KOPT-K1 (cell line): Measurements from ENCODE around the gene USP2.

ENCODE experiments used
- H3K27ac ChIP-seq: fragments of 200-600 bp; sonication (generic); 2 replicates; pipeline ENCODE4 v1.5.1; 2016; ENCODE audit warnings: antibody characterized with exemption, mild to moderate bottlenecking, low read depth, low read length; ENCODE audit not compliant: poor library complexity, severe bottlenecking
- H3K36me3 ChIP-seq: fragments of 200-600 bp; sonication (generic); 2 replicates; pipeline ENCODE4 v1.5.1; 2017; ENCODE audit warnings: antibody characterized with exemption, mild to moderate bottlenecking, low read length, moderate library complexity; ENCODE audit not compliant: insufficient read depth
- H3K9me3 ChIP-seq: fragments of 200-600 bp; sonication (generic); 2 replicates; pipeline ENCODE4 v1.5.1; 2017; ENCODE audit warnings: antibody characterized with exemption, low read length, mild to moderate bottlenecking; ENCODE audit not compliant: insufficient read depth, poor library complexity, severe bottlenecking

The USP2 gene

DNA sequence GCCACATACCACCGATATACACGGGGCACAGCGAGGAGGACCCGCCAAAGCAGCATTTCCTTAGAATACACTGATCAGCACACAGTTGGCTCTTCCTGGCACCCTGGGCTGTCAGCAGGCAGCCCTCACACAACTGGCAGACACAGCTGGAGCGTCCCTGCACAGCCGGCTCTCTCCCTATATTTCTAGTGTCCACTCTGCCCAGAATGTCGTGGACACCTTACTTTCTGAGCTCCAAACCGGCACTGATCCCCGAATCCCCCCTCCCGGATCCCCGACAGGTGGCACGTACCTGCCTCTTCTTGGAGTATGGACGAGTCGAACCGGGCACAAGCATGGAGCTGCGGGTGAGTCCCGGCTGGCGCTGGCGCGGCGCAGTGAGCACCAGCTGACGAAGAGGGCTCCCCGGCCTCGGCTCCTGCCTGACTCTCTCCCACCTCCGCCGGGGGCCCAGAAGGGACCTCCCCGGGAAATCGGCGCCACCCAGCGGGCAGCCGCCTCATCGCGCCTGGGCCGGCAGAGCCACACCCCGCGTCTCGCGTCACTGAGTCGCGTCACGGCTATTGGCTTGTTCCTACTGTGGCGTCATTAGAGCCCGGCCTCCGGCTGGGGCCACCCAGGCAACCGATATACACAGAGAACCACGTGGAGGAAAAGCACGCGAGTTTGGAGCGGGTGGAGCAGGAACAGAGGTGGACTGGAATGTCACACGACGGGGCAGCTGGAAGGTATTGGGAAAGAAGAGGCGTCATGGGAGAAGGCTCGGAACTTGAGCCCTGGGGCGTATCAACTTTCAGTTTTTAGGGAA is at the start of gene USP2:
TSS of gene USP2 (minus strand) at position 510 of the 808 bp plus-strand sequence. CDS start 8,210 bp downstream, outside the sequence.
- H3K27ac ChIP-seq, result no peak within 1 kb of the TSS
- no peaks in the 10 kb centered on the region for H3K36me3 ChIP-seq

GRCh38 chr11:119427279-119427678 is 45.8 kb upstream of the USP2 start:
- Histone ChIP-seq H3K9me3 (no peaks in the 10 kb centered on the region), H3K36me3 (no peaks in the 10 kb centered on the region), H3K27ac (no peak overlapping the region)

More for the DNA sequence above, at the start of gene USP2:
- no peaks in the 10 kb centered on the region for H3K9me3 ChIP-seq

DNA sequence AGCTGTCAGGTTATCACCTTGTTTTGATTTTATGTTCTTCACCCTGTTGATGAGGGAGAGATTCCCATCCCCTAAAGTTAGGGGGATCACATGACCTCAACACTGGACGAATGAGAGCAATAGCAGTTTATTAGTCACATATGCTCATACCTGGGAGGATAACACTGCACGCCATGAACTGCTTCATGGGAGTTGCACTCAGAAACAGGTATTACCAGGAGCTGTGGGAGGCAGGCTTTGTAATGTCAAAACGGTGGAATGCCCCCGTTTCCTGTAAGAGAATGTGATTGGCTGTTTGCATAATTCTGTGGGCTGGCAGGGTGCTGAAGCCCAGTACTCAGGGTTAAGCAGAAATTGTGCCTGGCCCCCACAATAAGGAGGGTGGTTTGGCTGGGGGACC is 44.7 kb upstream of the USP2 start:
- Histone ChIP-seq H3K9me3 (no peaks in the 10 kb centered on the region), H3K27ac (no peak overlapping the region), H3K36me3 (no peaks in the 10 kb centered on the region)

DNA sequence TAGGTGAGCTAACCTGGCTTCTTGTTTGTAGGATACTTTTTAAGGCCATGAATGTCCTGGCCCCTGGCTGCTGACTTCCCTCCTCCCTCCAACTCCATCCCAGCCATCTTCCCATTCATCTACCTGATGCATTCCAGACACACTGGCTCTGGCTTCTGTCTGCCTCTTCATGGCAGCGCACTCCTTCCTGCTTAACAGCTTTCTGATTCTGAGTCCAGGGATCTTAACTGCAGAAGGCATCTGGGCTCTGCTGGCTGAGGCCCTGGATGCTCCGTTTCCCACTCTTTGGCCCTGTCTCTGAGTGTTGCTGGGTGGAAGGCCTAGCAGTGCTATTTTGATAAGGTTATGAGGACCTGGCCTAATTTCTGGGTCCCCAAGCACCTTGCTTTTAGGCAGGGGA is 43.3 kb upstream of the USP2 start:
- Histone ChIP-seq H3K27ac (no peak overlapping the region), H3K9me3 (no peaks in the 10 kb centered on the region), H3K36me3 (no peaks in the 10 kb centered on the region)

DNA sequence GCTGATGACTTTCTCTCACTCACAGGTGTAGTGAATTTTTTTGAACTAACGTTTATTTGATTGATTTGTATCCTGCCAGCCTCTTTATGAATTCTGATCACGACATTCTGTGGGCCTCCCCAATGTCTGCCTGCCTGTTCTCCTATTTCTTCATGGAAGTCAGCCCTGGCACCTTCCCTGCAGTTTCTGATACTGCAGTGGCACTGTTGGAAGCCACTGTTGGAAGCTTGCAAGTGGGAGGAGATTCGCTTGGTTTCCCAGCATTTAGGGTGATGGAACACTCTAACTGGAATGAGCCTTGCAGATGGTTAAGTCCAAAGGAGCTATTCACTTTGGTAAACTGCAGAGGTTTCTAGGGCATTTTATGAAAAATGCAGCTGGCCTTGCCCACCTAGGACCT is 42.8 kb upstream of the USP2 start:
- Histone ChIP-seq H3K27ac (no peak overlapping the region), H3K36me3 (no peaks in the 10 kb centered on the region), H3K9me3 (no peaks in the 10 kb centered on the region)

- H3K9me3 ChIP-seq, result no peaks in the 10 kb centered on the region
- no peaks in the 10 kb centered on the region for H3K36me3 ChIP-seq
- no peak overlapping the region for H3K27ac ChIP-seq
Measured at GRCh38 chr11:119423509-119424254, 42.2 kb upstream of the USP2 start.

DNA sequence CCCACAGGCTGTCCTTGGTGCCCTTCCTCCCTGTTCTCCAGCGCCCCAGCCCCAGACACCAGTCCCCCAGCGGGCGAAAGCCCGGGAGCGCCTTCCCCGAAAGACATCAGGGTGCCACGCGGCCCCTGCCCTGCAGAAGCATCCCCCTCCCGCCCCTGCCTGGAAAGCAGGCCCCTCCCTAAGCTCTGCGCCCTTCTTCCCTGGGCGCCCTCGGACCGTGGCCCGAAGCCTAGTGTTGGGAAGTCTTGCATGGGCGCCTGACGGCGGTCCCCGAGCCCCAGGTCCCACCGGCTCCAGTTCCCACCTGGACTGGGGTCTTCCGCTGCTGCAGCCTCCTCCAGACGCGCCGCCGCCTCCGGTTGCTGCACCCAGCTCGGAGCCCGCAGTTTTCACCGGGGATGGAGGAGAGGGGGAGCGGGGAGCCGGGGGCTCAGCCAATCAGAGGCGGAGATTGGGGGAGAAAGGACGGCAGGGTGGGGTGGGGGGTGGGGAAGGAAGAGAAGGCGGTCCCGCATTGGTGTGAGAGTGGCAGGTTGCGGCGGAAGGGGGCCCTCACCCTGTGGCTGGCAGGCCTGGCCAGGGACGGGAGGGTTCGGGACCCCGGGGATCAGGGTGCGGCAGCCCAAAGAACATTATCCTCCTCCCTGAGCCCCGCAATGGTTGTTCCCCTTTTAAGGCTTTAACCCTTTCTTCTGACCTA is 41.5 kb upstream of the USP2 start, which contains the start of gene THY1:
TSS of gene THY1 (minus strand) at position 364 of the 700 bp plus-strand sequence. CDS start 2,267 bp downstream, outside the sequence.
- Histone ChIP-seq H3K36me3 (no peaks in the 10 kb centered on the region), H3K27ac (no peak within 1 kb of the TSS), H3K9me3 (no peaks in the 10 kb centered on the region)

- no peaks in the 10 kb centered on the region for H3K9me3 ChIP-seq
- no peaks in the 10 kb centered on the region for H3K36me3 ChIP-seq
- no peak overlapping the region for H3K27ac ChIP-seq
Measured at GRCh38 chr11:119421941-119422808, 40.7 kb upstream of the USP2 start.

DNA sequence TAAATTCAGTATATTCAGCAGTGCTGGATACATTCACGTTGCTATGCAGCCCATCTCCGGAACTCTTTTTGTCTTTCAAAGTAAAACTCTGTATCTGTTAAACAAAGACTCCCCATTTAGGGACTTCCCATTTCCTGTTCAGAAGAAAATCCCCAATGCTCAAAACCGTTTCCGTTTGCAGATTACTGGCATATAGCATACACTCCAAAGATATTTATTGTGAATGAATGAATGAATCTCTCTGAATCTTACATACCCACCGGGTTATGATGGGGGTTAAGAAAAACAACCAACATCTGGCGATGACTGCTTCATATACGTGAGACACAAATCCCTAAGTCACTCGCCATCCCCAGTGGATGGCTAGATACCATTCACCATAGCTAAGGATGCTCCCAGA is 39.9 kb upstream of the USP2 start:
- Histone ChIP-seq H3K27ac (no peak overlapping the region), H3K36me3 (no peaks in the 10 kb centered on the region), H3K9me3 (no peaks in the 10 kb centered on the region)

- Histone ChIP-seq H3K36me3 (no peaks in the 10 kb centered on the region), H3K9me3 (no peaks in the 10 kb centered on the region), H3K27ac (no peak overlapping the region)
Measured at GRCh38 chr11:119420631-119421030, 39.1 kb upstream of the USP2 start.

GRCh38 chr11:119419834-119420492 is 38.5 kb upstream of the USP2 start:
- no peaks in the 10 kb centered on the region for H3K36me3 ChIP-seq
- H3K27ac ChIP-seq, result no peak overlapping the region
- no peaks in the 10 kb centered on the region for H3K9me3 ChIP-seq

GRCh38 chr11:119419246-119419645 is 37.8 kb upstream of the USP2 start:
- no peaks in the 10 kb centered on the region for H3K36me3 ChIP-seq
- H3K27ac ChIP-seq, result no peak overlapping the region
- peaks cover 3% of the 10 kb centered on the region for H3K9me3 ChIP-seq

GRCh38 chr11:119418759-119419158 is 37.3 kb upstream of the USP2 start:
- Histone ChIP-seq H3K9me3 (peaks cover 5% of the 10 kb centered on the region), H3K27ac (no peak overlapping the region), H3K36me3 (no peaks in the 10 kb centered on the region)
